DMS 273 (cell line): ENCODE measurements around the gene CCDC148.

Experiments used
- DNase-seq: peaks from one replicate; lab custom pipeline; 2025; ENCODE audit not compliant: unreplicated experiment; lab: John Stamatoyannopoulos, UW

CCDC148 gene

DNA sequence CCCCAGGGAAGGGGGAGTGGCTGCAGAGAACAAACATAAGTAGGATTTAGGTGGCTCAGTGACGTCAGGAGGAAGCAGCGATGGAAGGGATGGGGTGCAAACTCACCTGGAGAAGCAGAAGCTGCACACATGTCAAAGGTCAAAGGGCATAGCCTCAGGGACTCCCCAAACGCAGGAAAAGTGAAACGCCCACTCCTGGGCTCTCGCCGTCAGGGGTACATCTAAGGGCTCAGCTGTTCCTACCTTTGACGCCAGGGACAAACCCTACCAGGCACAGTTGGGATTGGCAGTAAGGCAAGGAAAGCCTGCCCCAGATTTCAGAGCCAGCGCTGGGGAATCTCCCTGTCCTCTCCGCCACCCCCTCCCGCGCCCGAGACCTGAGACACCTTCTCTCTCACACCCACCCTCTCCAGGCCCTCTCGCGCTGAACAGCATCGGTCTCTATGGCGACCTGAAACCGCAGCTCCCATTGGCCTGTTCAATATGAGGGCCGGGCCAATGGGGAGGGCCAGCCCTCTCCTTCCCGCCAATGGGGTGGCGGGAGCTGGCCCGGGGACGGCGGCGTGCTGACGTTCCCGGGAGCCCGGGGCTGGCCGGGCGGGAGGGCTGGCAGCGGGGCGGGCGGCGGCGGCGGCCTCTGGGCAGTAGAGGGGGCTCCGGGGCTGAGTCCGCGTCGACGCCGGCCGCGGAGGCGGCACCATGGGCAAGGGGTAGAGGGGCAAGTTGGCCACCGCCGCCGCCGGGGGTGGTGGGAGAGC, at the start of gene CCDC148, which contains the start of gene PKP4:
Gene CCDC148 (minus strand): TSS at position 445 of the 758 bp plus-strand sequence. CDS start 314 bp downstream, at position 131.
Gene PKP4 (plus strand): TSS at position 644 of the 758 bp plus-strand sequence. CDS start 76,233 bp downstream, outside the sequence.
- peak; percentile 98 for DNase-seq

DNA sequence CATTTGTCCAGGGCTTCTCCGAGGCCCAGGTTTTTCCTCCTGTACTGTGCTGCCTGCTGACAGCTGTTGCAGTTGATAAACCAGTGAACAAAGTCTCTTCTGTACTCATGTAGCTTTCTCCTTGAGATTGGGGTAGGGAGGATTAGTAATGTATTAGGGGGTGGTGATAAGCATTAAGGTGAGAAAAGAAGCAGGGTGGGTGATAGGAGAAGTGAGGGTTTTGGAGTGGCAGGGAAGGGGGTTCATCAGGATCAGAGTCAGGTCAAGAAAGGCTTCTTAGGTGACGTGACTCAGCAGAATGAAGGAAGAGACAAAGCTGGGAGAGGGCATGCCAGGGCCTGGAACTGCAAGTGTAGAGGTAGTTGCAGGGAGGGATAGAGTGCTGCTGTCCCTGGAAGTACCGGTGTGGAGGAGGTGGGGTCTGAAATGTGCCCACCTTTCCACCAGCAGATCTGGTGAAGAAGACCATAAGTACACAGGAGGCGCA, 48.9 kb upstream of the CCDC148 start:
- peak; percentile 55 for DNase-seq

DNA sequence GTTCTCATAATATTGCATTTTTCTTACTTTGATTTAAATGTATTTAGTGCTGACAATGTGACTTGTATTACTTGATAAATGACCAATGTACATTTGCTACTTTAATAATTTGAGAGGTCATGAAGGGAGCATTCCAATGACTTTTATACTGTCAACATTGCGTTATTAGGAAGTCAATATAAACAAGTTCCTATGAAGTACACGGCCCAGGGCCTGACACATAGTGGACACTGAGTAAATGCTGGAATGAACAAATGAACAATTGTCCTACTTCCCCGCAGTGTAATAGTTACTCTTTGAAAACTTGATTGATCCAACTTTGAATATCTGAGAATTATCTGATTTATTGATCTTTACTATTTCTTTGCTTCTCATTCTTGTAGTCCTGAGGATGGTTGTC, 47.5 kb upstream of the CCDC148 start:
- no peak for DNase-seq

DNA sequence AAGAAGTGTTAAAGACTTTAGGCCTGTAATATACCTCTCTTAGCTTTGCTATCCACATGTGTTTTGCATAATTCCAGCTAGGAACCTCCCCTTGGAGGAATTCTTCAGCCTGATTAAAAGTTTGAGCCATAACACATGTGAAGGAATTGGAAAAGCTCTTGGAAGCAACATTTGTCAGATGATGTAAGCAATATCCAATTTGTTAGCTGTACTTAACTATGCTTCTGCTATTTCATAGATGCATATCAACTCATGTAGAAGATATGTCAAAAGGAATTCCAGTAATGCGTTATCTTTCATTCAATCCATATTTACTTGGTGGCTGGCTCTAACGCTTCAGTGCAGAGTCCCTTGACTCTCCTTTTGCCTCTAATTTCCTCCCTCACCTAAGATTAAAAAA, 46.4 kb upstream of the CCDC148 start:
- no peak for DNase-seq

DNA sequence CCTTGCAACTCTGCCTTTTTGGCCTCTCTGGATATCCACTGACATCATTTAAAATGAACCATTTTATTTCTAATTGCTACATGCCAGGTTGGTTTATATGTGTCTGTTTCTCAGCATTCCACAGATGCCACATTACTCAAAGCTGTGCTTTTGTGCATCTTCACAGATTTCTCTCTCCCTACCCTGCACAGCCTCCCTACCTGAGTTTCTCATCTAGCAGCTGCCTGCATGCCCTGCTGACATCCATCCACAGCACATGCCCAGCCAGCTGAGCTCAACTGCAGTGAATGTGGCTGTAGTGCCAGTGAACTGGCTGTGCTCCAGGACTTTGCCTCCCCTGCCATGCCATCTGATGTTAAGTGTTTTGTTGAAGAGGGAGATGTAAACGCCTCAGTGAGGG, 44.7 kb upstream of the CCDC148 start:
- DNase-seq: peak; percentile 80

DNA sequence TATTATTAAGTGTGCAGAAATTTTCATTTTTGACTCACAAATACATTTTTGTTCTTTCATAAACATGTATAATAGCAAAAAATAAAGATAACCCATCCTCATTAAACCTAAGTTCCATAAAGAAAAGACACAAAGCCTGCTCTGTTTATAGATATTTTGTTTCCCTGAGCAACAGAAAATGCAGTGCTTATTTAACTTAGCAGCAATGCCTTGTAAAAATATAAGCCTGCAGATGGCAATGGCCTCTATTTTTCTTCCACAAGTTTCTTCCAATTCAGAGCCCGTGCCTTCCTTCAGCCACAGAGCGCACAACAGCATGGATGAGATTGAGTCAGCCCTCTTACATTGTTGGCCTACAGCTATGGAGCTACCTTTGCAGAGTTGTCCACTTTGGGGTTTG, 43.8 kb upstream of the CCDC148 start:
- no peak for DNase-seq

DNA sequence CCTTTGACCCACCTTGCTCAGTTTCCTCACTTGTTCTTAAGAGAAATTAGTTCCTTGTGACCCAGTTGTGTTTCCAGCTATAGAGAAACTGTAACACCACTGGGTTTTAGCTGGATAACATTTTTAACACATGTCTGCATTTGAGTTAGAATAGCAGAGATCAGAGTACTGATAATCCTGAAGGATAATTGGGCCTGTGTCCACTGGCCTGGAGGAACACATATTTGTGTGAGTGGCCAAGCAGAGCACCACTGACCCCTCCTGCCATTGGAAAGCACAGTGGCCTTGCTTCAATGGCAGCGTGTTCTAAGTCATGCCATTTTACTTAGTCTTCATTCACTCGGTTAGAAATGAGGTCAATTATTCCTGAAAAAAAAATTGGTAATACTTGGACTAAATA, 42.8 kb upstream of the CCDC148 start:
- DNase-seq: no peak

DNA sequence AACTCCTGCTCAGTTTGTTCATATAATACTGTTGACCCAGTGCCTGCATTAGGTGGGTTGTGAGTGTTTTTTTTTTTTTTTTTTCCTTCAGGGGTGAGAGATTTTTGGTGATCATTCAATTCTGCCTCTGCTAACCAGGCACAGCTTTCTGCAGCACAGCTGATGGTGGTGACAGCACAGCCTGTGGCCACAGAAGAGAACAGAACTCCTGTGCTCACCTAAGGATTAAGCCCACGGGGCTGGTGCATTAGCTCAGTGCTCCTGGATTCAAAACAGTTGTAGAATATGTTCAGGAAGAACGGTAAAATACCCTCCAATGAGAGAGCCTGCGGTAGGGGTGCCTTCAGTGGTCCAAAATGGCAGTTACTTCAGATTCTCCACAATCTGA, 42.2 kb upstream of the CCDC148 start:
- DNase-seq: no peak

DNA sequence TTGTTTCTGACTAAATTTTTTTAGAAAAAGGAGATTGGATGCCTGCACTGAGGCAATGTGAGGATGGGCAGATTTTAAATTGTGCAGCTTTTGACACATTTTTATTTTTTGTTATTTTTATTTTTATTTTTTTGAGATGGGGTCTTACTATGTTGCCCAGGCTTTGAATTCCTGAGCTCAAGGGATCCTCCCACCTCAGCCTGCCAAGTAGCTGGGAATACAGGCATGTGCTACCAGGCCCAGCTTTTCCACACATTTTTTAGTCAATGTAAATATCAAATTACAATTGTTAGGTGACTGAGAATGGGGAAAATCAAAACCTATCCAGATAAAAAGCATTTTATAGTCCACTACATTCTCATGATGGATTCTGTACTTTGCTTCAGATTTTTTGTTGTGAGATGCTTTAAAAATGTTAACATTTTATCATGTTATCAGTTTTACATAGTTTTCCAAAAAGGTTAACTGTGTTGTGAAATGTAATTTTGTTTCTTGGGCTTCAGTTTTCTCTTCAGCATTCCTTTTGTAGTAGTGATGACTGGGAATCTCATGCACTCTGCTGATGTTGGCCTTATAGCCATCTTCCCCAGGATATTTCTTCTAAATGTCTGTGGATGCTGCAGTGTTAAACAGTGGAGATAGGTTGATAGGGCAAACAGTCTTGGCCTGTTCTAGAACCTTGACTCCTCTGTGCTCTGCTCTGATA, 41.6 kb upstream of the CCDC148 start:
- no peak for DNase-seq

DNA sequence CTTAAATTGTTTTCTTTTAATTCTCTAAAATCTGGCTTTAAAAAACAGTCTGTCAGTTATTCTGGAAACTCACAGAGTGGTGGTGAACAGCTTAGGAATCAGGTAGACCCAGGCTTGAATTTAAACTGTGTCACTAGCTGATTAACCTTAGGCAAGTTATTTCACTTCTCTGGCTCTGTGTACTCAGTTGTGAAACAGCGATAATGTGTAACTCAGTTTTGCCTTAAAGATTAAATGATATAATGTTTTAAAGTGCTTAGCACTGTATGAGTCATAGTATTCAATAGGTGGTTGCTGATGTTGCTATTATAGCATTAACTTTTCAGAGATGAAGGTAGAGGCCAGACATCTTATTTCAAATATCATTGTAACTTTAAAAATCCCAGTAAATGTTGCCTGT, 40.9 kb upstream of the CCDC148 start:
- DNase-seq: no peak

DNA sequence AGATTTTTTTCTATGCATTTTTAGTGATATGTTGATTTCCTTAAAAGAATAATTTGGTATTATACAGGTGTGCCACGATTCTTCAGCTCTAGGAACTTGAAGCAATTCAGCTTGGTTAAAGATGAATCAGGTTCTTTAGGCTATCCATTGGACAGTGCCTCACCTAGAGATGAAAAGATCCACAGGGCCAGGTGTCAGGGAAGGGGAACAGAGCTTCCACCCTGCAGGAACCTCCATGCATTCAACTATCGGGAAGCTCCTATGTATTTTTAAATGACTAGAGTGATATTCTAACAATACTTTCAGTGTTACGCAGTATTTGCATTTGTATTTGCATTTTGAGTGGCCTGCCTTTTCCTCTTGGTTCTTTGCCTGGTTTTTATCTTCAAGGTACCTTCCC, 40.4 kb upstream of the CCDC148 start:
- DNase-seq: no peak

DNA sequence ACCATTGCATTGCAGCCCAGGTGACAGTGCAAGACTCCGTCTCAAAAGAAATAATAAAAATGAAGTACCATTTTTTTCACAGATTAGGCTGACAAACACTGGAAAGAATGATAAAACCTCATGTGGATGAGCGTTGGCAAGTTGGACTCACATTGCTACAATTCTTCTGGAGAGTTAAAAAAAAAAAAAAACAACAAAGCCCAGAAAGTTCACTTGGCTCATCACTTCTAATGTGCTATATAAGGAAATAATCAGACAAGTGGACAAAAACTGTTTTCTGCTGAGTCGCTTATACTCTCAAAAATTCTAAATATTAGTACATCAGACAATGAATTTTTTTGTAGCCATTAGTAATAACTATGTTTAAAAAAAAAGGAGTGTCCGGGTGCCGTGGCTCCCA, 38.6 kb upstream of the CCDC148 start:
- DNase-seq: no peak

DNA sequence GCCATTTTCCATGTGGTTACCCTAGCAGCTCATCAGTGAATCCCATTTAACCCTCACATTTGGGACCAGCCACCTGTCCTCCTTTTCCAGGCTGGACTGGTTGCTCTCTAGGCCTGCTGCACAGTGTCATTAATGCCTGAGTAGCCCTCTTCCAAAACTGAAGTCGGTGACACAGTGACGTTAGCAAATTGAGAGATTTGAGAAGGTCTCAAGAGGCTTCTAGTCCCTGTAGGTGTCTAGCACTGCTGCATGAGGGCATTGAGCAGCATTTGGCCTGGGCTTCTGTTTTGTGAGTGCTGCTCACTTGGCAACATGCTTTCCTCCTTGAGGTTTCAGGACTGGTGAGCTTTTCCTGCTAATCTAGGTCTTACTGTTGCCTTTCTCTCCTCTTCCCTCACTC, 36.9 kb upstream of the CCDC148 start:
- DNase-seq: peak; percentile 41

DNA sequence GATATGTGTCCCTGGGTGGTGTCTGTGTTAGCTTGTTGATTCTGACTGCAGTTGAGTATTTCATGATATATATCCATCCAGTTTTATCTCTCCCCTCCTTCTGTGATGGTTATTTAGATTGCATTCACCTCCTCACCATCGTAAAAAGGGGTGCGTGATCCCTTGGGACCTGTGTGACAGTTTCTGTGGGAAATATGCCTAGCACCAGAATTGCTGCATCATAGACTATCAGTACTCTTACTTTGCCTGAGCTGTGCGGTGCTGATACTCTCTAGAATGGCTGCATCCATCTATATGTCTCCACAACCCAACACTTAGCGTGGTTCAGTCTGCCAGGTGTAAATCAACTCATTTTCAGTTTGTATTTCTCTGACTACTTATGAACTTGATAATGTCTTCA, 34.5 kb upstream of the CCDC148 start:
- DNase-seq: no peak

DNA sequence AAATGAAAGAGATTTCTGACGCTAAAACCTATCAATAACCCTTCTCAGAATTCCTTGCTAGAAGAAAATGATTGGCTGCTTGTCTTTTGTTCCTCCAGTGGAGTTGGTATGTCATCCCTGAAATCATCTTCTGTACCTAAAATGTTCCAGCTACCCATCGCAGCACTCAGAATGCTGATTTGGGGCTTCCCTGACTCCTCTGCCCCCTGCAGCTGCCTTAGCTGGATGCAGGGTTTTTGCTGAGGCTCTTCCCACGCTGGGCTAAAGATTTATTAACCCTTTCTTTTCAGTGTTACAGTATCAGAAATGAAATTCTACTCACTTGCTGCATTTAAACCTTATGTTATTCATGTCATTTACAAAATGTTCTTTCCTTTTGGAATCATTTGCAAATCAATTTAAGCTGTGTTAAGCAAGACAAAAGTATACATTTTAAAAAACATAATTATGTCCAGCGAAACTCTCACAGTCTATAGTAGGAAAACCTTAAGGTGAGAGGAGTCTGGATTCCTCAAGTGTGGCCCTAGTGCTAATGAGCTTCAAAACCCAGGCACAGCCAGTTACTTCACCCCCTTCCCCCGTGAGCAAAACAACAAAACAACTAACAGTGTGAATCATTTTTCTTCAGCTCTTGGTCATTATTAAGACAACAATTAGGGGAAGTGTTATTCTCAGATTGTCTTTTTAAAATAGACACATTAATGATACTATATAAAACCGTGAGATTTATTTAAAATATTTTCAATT, 33.0 kb upstream of the CCDC148 start:
- DNase-seq: peak; percentile 8

DNA sequence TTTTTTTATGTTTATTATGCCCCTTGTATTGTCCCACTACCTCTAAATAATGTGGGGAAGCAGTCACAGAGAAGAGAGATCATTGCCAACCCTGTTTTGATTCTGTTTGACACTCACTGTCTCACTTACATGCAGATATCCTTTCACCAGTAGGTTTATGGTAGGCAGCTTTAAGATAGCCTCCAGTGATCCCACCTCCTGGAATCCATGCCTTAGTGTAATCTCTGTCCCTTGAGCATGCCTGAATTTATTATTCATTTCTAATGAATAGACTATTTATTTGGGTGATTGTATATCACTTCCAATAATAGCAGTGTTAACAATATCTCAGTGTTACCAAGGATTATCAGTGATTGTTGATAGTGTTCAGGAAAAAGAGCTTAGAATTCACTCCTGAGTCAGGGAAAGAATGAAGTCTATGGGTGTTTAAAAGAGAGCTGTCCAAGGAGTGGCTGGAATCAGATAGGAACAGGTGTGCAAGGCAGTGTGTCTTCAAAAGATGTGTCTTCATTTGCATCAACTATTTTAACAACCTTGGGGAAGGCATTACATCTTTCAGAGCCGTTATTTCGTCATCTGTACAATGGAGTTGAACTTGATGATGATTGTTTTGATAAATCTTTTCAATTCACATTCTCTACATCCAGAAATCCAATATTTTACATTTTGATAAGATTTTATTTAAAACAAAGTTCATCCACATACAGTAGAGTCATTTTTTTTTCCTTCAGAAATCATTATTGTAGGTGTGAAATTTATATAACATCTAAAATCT, 32.1 kb upstream of the CCDC148 start:
- DNase-seq: no peak

DNA sequence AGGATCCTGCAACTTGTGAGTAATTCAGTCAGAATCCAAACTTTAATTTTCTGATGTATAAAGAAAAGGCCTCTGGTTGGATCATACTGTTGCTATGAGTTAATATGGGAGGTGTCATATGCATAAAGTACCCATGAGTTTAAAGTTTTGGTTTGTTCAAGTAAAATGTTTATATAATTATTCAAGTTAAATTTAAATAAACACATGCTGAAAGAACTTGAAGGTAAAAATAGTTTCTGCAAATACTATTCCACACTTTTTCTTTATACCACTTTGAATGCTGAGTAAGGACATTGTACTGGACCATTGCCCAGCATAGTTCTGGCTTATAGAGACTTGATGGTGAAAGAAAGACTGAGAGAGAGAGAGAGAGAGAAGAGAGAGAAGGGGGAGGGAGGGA, 30.9 kb upstream of the CCDC148 start:
- DNase-seq: no peak

DNA sequence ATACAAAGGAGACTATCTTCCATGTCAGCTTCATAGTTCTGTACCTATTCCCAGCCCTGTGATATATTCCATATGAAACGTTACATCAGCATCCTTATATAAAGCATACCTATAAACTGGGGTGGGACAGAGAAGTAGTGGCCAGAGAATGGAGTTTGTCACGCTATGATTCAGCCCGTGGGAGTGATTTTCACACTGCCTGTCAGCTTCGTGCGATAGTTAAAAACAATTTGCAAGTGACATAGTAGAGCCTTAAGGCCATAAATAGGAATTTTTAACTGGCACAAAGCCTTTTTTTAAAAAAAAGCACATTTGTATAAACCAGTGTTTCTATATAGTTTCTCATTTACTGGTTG, 30.4 kb upstream of the CCDC148 start:
- no peak for DNase-seq

DNA sequence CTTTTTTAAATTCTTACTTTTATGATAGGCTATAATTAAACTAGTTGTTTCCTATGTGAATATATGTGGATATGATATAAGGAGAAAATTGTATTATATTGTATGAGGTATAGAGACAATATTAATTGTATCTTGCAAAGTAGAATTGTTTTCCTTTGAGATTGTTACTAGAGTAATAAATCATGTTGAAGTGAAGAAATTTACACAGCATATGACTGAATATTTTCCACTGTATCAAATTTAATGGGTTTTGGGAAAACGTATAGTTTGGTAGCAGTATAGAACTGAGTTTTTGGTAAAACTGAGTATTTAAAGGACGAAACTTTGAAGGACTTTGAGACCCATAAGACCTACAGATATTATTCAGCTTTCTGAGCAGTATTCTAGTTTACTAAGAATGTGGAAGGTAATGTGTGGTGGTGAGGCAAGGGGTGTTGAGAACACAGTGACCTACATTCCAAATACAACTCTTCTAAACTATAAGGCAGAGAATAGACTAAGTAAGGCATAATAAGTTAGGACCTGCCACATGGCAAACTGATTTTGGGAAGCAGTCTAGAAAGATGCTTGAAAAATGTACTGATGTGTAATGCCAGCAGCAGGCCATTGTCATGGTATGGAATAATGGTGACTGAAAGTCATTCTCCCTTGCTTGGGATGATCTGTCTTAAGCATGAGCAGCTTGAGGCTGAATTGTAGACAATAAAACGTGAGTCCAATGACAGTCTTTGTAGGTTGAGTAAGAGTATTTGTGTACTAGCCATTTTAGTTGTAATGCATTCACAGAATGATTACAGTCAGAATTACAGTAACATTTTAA, 29.8 kb upstream of the CCDC148 start:
- DNase-seq: no peak

DNA sequence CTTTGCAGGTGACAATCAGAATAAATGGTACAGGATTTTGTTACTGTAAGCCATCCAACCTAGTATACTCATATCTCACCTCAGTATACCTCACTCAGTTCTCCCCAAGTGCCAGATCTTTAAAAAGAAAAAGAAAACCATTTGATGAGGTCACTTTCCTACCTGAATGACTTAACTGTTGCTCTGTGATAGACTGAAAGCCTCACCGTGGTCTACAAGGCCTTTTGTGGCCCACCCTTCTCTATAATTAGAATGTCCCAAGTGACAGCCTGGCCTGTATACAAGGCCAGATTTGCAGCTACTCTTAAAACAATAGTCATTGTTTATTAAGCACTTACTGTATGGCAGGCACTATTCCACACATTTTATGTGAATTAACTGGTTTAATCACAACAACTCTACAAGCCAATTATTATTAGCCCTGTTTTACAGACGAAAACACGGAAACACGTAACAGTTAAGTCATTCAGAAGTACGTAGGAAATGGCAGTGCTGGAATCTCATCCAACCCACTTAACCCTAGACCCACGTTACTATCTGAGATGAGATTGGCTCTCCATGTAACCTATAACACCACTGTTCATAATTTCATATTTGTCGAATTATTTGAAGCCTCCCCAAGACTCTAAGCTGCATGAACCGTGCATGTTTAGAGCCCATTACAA, 28.5 kb upstream of the CCDC148 start:
- DNase-seq: no peak
